Natural killer cell (primary cell): ENCODE measurements around the gene ADIRF. TPM values are rescaled to one million over a fixed set of nuclear protein-coding genes. Genes with fewer than 3 reads are reported as not detected.
A peak's percentile ranks its signal among the peaks of the same experiment; 100 is the strongest.
"Not testable (repeated sequence)": the region's sequence is repeated elsewhere in the genome, so short reads cannot be mapped to it uniquely, and the experiment has no call there.

ENCODE experiments used
- ATAC-seq, 3 donors: fragments of 150-1000 bp in 2 of 3; fragments of 200-7000 bp in 1 of 3; cut with Tn5 transposase; 1 replicate in 1 of 3; 2 replicates in 2 of 3; pipeline ENCODE4 v1.10.0; 2021; ENCODE audit warnings: mild to moderate bottlenecking in 2 of 3, moderate library complexity in 2 of 3
- DNase-seq, 2 donors: peaks; one replicate each; pipeline versions ENCODE4 v3.0.0 to v3.0.0-alpha.2; 2013 to 2021; ENCODE audit warnings: mixed read lengths in 1 of 2
- H3K27ac ChIP-seq: one replicate; pipeline ENCODE4 v1.5.1; 2013; ENCODE audit warnings: mild to moderate bottlenecking, low read length
- H3K27me3 ChIP-seq: one replicate; pipeline ENCODE4 v1.6.1; 2013; ENCODE audit warnings: low read length; ENCODE audit not compliant: control insufficient read depth, insufficient read depth
- H3K36me3 ChIP-seq: one replicate; pipeline ENCODE4 v1.6.1; 2013; ENCODE audit warnings: low read length; ENCODE audit not compliant: control insufficient read depth, insufficient read depth
- H3K4me1 ChIP-seq: one replicate; pipeline ENCODE4 v1.6.1; 2013; ENCODE audit warnings: low read length; ENCODE audit not compliant: control insufficient read depth, insufficient read depth
- H3K4me3 ChIP-seq: one replicate; pipeline ENCODE4 v1.5.1; 2013; ENCODE audit warnings: low read length
- H3K9me3 ChIP-seq: one replicate; pipeline ENCODE4 v1.6.1; 2013; ENCODE audit warnings: low read length; ENCODE audit not compliant: control insufficient read depth, insufficient read depth
- H3K27ac Mint-ChIP-seq, 2 donors: one replicate each; pipeline ENCODE4 v1.8.0; 2022; ENCODE audit warnings: mild to moderate bottlenecking in 2 of 2, mixed read lengths in 2 of 2, moderate library complexity in 1 of 2
- H3K27me3 Mint-ChIP-seq, 2 donors: one replicate each; pipeline ENCODE4 v1.8.0; 2022; ENCODE audit warnings: low read depth in 2 of 2, mixed read lengths in 2 of 2
- H3K36me3 Mint-ChIP-seq: one replicate; pipeline ENCODE4 v1.8.0; 2022; ENCODE audit warnings: mixed read lengths
- H3K4me1 Mint-ChIP-seq, 2 donors: one replicate each; pipeline ENCODE4 v1.8.0; 2022; ENCODE audit warnings: mixed read lengths in 2 of 2
- H3K4me3 Mint-ChIP-seq: one replicate; pipeline ENCODE4 v1.8.0; 2022; ENCODE audit warnings: mild to moderate bottlenecking, moderate library complexity, mixed read lengths
- H3K9me3 Mint-ChIP-seq, 2 donors: one replicate each; pipeline ENCODE4 v1.8.0; 2022; ENCODE audit warnings: mixed read lengths in 2 of 2
- WGBS: methylation state at CpG from one replicate; pipeline ENCODE4 v1.1.7; 2013; ENCODE audit warnings: missing lambda C conversion rate; ENCODE audit not compliant: insufficient coverage; 5-methylcytosine and 5-hydroxymethylcytosine counted together
- intact Hi-C: fragments of 100-400 bp; cut with micrococcal nuclease; formaldehyde crosslinking; loops from one replicate; pipeline ENCODE4 v1.14.2; 2022
- total RNA-seq, 4 donors: library from RNA; stranded (reverse); fragments of 120-200 nt in 1 of 4; gene quantifications; one replicate each; pipeline versions ENCODE4 v1.2.3 to v1.2.4, GENCODE V29; 2013 to 2022
- TF ChIP-seq, protein P1 (sequence below): fragments of 200-600 bp; IDR thresholded peaks from one replicate; pipeline ENCODE4 v1.8.0; 2022; ENCODE audit warnings: antibody characterized with exemption

The ADIRF gene
- total RNA-seq, 3 donors from 2014 or later (not counting 1 experiment from before 2014, with no cell fraction given), result not detected

DNA sequence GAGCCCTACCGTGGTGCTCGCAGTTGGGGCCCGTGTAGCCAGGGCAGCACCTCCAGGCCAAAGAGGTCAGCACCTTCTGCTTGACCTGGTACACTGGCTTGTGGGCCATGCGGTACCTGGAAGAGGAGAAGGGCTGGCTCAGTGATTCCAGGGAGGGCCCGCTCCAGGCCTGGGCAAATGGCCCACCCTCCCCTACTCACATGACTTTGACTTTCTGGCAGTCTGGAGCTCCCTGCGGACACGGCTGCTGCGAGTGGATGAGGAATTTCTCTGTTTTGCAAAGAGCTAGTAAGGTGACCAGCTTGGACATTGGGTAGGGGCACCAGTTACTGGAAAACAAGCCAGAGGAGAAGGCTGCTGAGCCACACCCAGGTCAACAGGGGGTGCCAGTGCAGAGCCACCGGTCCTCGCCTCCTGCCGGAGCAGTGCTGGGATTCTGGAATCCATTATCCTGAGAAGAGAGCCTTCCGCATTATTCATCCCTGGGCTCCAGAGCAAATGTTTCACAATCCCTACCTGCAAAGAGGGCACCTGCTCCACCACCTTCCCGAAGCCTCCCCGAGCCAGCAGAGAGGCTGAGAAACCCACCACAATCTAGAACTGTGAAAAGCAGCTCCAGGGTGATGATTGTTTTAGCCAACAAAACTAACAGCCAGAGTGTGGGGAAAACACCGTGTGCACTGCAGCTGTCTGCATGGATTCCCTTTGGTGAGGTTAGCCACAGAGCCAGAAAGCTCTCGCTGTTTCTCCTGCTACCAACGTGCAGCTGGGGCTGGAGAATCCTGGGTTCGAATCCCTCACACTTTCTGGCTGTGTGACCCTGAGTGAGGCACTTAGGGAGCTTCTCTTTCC, 22.7 kb upstream of the ADIRF start:
- 85% methylated on average over 18 of the region's 18 CpGs for WGBS
- Histone ChIP-seq H3K4me1 (no peaks in the 10 kb centered on the region), H3K27me3 (no peaks in the 10 kb centered on the region), H3K9me3 (no peaks in the 10 kb centered on the region), H3K4me3 (no peak overlapping the region), H3K36me3 (no peaks in the 10 kb centered on the region), H3K27ac (no peak overlapping the region)
- intact Hi-C loops, result no loop called here
- Mint-ChIP-seq H3K9me3 (no peaks in the 10 kb centered on the region), H3K27me3 (peaks cover 0 to 7% of the 10 kb centered on the region in 2 donors), H3K27ac (no peak overlapping the region), H3K36me3 (no peaks in the 10 kb centered on the region), H3K4me3 (no peak overlapping the region), H3K4me1 (peaks cover 0 to 5% of the 10 kb centered on the region in 2 donors)
- no peak for ATAC-seq
- TF ChIP-seq, protein P1, sequence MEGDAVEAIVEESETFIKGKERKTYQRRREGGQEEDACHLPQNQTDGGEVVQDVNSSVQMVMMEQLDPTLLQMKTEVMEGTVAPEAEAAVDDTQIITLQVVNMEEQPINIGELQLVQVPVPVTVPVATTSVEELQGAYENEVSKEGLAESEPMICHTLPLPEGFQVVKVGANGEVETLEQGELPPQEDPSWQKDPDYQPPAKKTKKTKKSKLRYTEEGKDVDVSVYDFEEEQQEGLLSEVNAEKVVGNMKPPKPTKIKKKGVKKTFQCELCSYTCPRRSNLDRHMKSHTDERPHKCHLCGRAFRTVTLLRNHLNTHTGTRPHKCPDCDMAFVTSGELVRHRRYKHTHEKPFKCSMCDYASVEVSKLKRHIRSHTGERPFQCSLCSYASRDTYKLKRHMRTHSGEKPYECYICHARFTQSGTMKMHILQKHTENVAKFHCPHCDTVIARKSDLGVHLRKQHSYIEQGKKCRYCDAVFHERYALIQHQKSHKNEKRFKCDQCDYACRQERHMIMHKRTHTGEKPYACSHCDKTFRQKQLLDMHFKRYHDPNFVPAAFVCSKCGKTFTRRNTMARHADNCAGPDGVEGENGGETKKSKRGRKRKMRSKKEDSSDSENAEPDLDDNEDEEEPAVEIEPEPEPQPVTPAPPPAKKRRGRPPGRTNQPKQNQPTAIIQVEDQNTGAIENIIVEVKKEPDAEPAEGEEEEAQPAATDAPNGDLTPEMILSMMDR, result no peak
- DNase-seq, result no peak

DNA sequence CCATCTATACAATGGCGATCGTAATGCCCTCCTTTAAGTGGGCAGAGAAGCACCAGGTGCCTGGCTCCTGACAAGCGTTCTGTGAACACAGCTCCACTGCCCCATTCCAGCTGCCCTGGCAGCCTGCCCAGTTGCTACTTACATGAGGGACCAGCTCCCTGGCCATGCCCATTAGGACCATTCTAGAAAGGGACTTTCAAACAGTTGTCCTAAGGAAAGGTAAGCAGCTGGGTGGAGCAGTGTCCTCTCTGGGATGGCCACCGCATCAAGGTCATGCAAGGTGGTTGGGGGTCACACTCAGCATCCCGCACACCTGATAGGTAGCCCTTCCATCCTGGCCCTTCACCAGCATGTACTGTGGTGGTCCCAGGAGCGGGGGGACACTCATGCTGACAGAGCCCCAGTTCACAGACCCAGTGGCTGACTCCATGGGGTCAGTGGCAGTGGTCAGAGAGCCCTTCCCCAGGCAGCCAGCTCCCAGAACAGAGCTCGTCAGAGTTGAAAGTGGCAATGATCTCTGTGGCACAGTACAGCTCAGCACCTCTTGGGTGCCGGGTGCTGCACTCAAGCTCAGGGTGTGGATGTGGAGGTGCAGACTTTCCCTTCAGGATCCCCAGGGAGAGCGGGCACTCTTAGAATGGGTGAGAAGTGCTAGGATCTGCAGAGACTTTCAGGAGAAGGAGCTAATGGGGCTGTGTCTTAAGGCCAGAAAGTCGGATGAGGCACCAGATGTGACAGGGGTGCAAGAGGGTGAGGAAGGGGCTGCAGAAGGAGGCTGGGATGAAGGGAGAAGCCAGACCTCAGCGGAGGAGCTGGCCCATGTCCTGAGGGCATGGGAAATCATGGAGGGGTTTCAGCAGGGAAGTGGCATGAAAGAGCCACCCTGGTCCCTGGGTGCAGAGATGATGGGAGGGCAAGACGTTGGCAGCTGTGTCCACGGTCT, 21.8 kb upstream of the ADIRF start:
- no peaks in the 10 kb centered on the region for H3K27me3 ChIP-seq
- peaks cover 0 to 5% of the 10 kb centered on the region in 2 donors for H3K4me1 Mint-ChIP-seq
- H3K27me3 Mint-ChIP-seq, result peaks cover 0 to 7% of the 10 kb centered on the region in 2 donors
- H3K36me3 ChIP-seq, result no peaks in the 10 kb centered on the region
- intact Hi-C loops, result no loop called here
- no peak overlapping the region for H3K4me3 ChIP-seq
- no peak overlapping the region for H3K27ac Mint-ChIP-seq
- H3K9me3 ChIP-seq, result no peaks in the 10 kb centered on the region
- no peaks in the 10 kb centered on the region for H3K4me1 ChIP-seq
- H3K36me3 Mint-ChIP-seq, result no peaks in the 10 kb centered on the region
- DNase-seq (no peak), ATAC-seq (no peak)
- no peak overlapping the region for H3K4me3 Mint-ChIP-seq
- TF ChIP-seq, protein P1, result no peak
- H3K27ac ChIP-seq, result no peak overlapping the region
- no peaks in the 10 kb centered on the region for H3K9me3 Mint-ChIP-seq
- WGBS, result 92% methylated on average over 13 of the region's 13 CpGs

DNA sequence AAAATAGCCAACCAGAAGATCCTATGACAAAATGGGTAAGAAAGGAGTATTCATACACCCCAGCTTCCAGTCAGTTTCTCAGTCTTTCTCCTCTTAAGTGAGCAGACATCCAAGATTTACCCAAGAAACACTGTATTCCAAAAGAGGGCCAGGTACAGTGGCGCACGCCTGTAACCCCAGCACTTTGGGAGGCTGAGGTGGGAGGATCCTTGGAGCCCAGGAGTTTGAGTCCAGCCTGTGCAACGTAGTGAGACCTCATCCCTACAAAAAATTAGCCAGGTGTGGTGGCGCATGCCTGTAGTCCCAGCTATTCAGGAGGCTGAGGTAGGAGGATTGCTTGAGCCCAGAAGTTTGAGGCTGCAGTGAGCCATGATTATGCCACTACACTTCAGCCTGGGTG, 20.5 kb upstream of the ADIRF start:
- H3K4me3 ChIP-seq, H3K36me3 ChIP-seq, H3K9me3 Mint-ChIP-seq, H3K4me3 Mint-ChIP-seq, H3K36me3 Mint-ChIP-seq, H3K9me3 ChIP-seq, H3K27me3 ChIP-seq, DNase-seq, H3K27me3 Mint-ChIP-seq, ATAC-seq, H3K27ac Mint-ChIP-seq, intact Hi-C loops, H3K4me1 ChIP-seq, H3K27ac ChIP-seq, H3K4me1 Mint-ChIP-seq: not testable (repeated sequence)
- WGBS, result 90% methylated on average over 3 of the region's 4 CpGs

DNA sequence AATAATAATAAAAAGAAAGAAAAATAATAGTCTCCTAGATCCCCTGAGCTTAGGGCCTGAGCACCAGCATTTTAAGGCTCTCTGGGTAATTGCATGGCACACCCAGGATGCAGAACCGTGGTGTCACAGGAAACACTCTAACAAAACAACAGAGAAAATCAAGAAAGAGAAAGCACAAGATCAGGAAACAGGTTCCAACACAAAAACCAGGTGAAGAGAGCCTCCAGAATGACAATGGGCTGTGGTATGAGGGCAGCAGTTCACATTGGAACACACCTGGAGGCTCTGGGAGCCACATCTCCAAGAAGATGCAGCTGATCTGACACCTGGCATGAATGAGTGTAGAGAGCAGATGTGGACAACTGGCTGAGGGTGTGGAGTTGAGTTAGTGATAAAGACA, 17.9 kb upstream of the ADIRF start:
- intact Hi-C loops, result no loop called here

More for the DNA sequence above, 17.9 kb upstream of the ADIRF start:
- ATAC-seq, result no peak
- Mint-ChIP-seq H3K4me3 (no peak overlapping the region), H3K9me3 (peaks cover 3 to 6% of the 10 kb centered on the region in 2 donors), H3K4me1 (peaks cover 0 to 5% of the 10 kb centered on the region in 2 donors), H3K27me3 (peaks cover 0 to 7% of the 10 kb centered on the region in 2 donors), H3K27ac (no peak overlapping the region), H3K36me3 (peaks cover 8% of the 10 kb centered on the region)
- DNase-seq, result peak in 1 of 2 donors; percentile 28
- no peak overlapping the region for H3K27ac ChIP-seq
- H3K9me3 ChIP-seq, result peaks cover 12% of the 10 kb centered on the region
- H3K4me1 ChIP-seq, result no peaks in the 10 kb centered on the region
- no peaks in the 10 kb centered on the region for H3K36me3 ChIP-seq
- no peaks in the 10 kb centered on the region for H3K27me3 ChIP-seq
- no peak overlapping the region for H3K4me3 ChIP-seq
- TF ChIP-seq, protein P1, result no peak
- WGBS, result 0% methylated on average over 1 of the region's 1 CpG
